Measurements from ENCODE around the gene SUSD2.

Gene SUSD2

DNA sequence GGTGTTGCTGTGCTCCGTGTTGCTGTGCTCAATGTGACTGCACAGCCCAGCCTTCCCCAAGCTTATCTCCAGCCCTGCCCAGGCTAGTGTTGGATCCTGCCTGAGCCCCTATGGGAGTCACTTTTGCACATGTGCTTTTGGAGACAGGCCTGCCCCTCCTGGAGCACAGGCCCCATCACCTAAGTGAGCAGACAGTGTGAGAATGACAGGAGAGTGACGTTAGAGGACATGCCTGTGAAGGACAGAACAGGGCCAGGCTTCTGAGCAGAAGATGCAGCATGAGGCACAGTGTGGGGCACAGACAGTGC is 36.6 kb upstream of the SUSD2 start:
- in situ Hi-C loops (cut with HindIII; ENCODE audit: low pct_unique_long_range_greater_than_20kb, low sequenced_read_pairs) = no loop called here
- no peak for TF ChIP-seq JUND (IDR thresholded peaks at IDR 0.05; ENCODE audit: low read depth)
- no peak for DNase-seq (ENCODE audit: low read depth in 1 of 2, low spot score in 1 of 2)

DNA sequence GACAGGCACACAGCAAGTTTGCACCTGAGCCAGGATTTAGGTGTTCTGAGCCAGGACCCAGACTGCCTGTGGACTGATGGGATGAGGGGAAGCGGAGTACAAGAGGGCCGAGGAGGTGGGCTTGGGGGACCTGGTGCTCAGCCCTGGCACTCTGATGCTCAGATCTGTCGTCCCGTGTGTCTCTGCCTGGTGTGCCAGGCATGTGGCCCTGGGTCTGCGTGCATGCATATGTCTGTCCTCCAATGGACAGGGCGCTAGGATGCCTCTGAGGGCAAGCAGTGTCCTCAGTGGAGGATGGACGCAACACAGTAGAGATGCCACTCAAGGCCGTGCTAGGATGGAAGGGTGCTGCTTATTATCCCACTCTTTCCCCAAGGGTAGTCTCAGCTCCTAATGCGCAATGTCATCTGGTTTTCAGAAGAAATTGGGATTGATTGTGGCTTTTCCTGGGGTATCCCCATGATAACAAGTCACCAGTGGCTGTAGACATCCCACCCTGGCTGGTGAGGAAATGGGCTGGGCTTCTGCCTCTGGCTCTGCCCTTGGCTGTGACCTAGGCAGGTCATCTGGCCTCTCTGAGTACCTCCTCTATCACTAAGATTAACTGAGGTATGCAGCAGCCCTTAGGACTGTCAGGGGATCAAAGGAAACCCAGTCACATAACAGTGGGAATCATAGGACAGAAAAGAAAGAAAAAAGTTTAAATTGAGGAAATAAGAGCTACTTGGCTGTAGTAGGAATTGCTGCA is 35.7 kb upstream of the SUSD2 start:
- DNase-seq (ENCODE audit: low read depth in 1 of 2, low spot score in 1 of 2) = no peak
- TF ChIP-seq JUND (IDR thresholded peaks at IDR 0.05; ENCODE audit: low read depth) = no peak
- in situ Hi-C loops (cut with HindIII; ENCODE audit: low pct_unique_long_range_greater_than_20kb, low sequenced_read_pairs) = no loop called here

DNA sequence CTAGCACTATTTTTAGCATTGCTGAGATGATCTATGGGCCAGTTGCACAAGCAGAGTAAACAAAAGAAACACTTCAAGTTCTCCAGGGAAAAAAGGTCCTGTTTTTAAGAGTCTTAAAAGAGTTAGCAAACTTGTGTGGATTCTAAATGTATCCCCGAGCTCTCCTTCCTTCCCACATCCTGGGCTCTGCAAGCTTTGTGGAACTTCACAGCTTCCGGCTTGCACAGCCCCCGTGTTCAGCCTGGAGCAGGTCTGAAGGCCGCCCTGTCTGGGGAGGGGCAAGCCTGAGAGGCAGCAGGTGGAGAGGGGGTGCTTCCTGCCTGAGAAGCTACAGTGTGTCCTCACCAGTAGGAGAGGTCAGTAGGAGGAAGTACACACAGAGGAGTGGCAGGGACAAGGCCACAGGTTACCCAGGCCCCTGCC is 35.1 kb upstream of the SUSD2 start:
- in situ Hi-C loops (cut with HindIII; ENCODE audit: low pct_unique_long_range_greater_than_20kb, low sequenced_read_pairs) = no loop called here
- TF ChIP-seq JUND (IDR thresholded peaks at IDR 0.05; ENCODE audit: low read depth) = no peak
- peak in 1 of 2 experiments; percentile 53 for DNase-seq (ENCODE audit: low read depth in 1 of 2, low spot score in 1 of 2)

DNA sequence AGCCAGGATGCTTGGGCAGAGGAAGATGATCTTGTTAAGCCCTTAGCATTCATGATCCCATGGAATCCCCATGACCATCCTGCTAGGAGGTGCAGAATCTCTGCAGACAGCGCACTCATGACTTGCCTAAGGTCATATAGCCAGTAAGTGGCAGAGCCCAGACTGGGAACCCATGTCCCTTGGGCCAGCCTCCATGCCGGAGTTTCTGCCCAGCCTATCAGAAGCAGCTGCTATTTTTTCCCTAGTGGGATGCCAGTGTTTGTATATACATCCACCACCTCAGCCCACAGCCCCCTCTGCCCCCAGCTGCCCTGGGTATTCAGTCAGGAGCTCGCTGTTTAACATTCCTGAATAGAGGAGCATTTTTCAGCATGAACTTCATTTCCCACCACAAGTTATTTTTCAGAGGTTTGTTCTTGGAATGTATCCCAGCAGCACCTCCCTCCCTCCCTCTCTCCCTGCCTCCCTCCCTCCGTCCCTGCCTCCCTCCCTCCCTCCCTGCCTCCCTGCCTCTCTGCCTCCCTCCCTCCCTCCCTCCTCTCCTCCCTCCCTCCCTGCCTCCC is 34.4 kb upstream of the SUSD2 start:
- DNase-seq (ENCODE audit: low read depth in 1 of 2, low spot score in 1 of 2) = peak in 1 of 2 experiments; percentile 13
- in situ Hi-C loops (cut with HindIII; ENCODE audit: low pct_unique_long_range_greater_than_20kb, low sequenced_read_pairs) = no loop called here
- TF ChIP-seq JUND (IDR thresholded peaks at IDR 0.05; ENCODE audit: low read depth) = no peak

DNA sequence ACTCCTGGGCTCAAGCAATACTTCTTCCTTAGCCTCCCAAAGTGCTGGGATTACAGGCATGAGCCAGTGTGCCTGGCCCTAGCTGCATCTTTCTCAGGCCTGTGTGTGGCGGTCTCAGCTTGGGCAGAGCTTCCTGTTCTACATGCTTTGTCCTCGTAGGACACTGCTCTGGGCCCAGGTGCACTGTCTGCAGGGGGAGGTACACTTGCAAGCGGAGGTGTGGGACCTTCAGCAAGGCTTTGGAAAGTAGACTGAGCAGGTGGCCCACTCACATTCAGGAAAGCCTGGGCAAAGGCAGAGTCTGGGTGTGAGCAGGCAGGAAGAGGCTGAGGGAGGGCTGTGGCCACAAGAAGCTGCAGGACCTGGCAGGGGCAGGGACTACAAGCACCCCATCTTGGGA is 33.6 kb upstream of the SUSD2 start:
- DNase-seq (ENCODE audit: low read depth in 1 of 2, low spot score in 1 of 2) = no peak
- in situ Hi-C loops (cut with HindIII; ENCODE audit: low pct_unique_long_range_greater_than_20kb, low sequenced_read_pairs) = no loop called here
- no peak for TF ChIP-seq JUND (IDR thresholded peaks at IDR 0.05; ENCODE audit: low read depth)

DNA sequence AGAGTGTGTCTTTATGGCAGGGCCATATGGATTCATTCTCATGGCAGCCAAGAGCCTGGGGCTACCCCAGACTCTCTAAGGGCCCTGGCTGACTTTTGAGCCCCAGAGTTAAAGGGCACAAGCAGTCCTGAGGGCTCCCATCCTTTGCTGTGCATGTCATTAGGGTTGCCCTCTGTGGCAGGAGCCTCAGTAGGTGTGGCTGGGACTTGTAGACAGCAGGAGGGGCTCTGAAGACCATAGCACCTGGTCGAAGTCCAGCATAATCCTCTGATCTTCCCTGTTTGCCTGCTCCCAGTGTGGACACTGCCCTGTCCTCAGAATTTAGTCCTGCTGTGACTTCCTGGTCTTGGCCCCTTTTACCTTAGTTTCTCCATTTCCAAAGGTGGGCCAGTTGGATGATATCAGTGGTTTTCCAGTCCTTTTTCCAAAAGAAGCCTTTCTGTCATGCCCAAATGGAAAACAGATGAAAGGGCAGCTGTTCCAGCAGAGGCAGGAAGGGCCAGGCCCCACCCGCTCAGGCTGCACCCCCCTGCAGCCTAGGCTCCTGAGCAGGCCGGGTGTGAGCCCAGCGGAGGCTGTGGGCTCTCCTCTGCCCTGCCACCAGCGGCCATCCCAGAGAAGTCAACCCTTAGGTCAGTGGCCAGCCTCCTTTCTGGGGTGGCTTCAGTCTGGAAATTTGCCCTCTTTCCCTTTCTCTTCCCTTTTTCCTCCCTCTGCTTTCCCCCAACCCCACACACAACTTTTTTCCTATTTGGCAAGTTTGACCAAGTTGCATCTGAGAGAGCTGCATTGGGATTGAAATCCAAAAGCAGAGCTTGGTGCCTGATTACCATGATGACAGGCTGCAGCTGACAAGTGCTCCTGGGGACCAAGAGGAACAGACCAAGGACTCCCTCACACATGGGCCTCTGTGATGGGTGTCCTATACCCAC is 32.8 kb upstream of the SUSD2 start:
- in situ Hi-C loops (cut with HindIII; ENCODE audit: low pct_unique_long_range_greater_than_20kb, low sequenced_read_pairs) = no loop called here
- TF ChIP-seq JUND (IDR thresholded peaks at IDR 0.05; ENCODE audit: low read depth) = no peak
- no peak for DNase-seq (ENCODE audit: low read depth in 1 of 2, low spot score in 1 of 2)

DNA sequence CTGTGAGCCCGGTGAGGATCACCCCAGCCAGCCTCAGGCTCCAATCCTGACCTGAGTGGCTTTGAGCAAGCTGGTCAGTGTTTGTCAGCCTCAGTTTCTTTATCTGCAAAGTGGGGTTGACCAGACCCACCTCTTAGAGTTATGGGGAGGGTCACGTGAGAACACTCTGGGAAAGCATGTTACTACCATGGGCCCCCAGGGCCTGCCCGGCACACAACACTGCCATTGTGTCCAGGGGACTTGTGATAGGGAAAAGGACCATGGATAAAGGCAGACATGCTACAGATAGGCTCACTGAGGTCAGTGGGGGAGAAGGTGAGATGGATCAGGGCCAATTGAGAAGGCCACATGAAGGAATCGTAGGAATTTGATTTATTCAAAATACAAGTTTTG is 32.1 kb upstream of the SUSD2 start:
- DNase-seq (ENCODE audit: low read depth in 1 of 2, low spot score in 1 of 2) = no peak
- in situ Hi-C loops (cut with HindIII; ENCODE audit: low pct_unique_long_range_greater_than_20kb, low sequenced_read_pairs) = no loop called here
- TF ChIP-seq JUND (IDR thresholded peaks at IDR 0.05; ENCODE audit: low read depth) = no peak

DNA sequence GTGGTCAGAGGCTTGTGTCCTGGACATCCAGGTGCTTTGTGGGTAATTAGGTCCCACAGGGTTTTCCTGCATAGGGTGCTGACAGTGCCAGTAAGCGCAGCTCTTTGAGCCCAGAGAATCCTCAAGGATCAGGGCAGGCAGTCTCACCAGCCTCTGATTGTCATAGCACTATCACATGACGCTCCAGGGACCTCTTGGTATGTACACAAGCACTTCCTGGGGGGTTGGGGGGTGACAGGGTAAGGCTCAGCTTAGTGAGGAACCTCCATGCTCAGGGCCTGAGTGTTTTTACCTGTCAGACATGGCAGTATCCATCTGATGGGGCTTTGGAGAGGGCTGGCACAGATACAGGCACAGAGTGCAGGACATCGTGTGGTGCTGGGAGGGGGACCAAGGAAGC is 27.9 kb upstream of the SUSD2 start:
- no peak for DNase-seq (ENCODE audit: low read depth in 1 of 2, low spot score in 1 of 2)
- in situ Hi-C loops (cut with HindIII; ENCODE audit: low pct_unique_long_range_greater_than_20kb, low sequenced_read_pairs) = no loop called here

DNA sequence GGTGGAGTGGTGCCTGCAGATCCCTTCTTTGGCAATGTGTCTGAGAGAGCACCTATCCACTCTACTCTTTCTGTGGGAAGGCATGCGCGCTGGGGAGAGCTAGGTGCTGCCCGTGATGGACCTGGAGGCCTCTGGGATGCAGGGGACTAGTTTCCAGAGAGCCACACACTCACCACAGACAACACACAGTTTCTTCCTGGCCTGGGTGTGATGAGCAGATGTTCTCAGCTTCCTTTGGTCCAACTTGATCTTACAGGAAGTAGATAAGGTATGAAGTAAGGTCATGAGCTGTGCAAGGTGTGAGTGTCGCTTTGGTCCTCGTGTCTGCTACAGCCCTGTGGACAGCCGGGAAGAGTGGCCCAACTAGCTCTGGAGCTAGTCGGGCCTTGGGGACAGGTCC is 27.3 kb upstream of the SUSD2 start:
- DNase-seq (ENCODE audit: low read depth in 1 of 2, low spot score in 1 of 2) = no peak
- in situ Hi-C loops (cut with HindIII; ENCODE audit: low pct_unique_long_range_greater_than_20kb, low sequenced_read_pairs) = no loop called here
- TF ChIP-seq JUND (IDR thresholded peaks at IDR 0.05; ENCODE audit: low read depth) = no peak

More for the DNA sequence above, 27.9 kb upstream of the SUSD2 start:
- no peak for TF ChIP-seq JUND (IDR thresholded peaks at IDR 0.05; ENCODE audit: low read depth)

DNA sequence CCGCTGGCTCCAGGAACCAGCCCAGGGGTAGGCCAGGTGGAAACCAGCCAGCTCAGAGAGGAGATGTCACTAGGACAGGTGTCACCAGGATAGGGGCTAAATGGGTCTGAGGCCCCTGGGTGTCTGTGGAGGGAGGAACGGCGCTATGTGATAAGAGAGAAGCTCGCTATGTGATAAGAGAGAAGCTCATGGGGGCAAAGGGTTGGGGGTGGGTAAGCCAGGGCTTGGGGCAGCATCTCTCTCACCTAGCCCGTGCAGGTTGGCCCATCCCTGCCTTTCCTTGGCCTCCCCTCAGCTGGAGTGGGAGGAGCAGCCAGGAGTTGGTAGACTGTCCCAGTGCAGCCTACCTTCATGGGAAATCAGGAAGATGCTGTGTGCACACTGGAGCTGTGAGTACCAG is 26.5 kb upstream of the SUSD2 start:
- no peak for TF ChIP-seq JUND (IDR thresholded peaks at IDR 0.05; ENCODE audit: low read depth)
- no peak for DNase-seq (ENCODE audit: low read depth in 1 of 2, low spot score in 1 of 2)

DNA sequence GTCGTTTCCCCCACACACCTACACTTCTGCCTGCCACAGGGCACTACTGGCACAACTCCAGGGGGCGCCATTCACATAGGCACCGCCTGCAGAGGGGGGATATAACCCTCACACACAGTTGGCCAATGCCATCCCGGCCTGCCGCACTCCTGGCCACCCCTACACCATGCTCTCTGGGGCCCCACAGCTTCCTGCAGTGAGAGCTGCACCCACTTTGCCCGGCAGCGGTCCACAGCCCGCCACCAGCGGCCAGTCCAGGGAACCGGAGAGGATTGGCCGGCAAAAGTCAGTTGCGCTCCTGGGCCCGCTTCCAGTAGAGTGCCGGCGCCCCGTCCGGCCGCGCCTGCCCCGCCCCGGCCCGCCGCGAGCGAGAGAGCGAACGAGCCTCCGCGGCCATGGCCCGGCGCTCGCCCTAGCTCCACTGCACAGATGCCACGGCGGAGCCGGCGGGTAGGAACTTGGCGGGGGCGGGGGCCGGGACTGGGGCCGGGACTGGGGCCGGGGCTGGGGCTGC is 25.6 kb upstream of the SUSD2 start:
- in situ Hi-C loops (cut with HindIII; ENCODE audit: low pct_unique_long_range_greater_than_20kb, low sequenced_read_pairs) = no loop called here
- TF ChIP-seq JUND (IDR thresholded peaks at IDR 0.05; ENCODE audit: low read depth) = no peak
- peak in 1 of 2 experiments; percentile 44 for DNase-seq (ENCODE audit: low read depth in 1 of 2, low spot score in 1 of 2)

More for the DNA sequence above, 26.5 kb upstream of the SUSD2 start:
- in situ Hi-C loops (cut with HindIII; ENCODE audit: low pct_unique_long_range_greater_than_20kb, low sequenced_read_pairs) = no loop called here

DNA sequence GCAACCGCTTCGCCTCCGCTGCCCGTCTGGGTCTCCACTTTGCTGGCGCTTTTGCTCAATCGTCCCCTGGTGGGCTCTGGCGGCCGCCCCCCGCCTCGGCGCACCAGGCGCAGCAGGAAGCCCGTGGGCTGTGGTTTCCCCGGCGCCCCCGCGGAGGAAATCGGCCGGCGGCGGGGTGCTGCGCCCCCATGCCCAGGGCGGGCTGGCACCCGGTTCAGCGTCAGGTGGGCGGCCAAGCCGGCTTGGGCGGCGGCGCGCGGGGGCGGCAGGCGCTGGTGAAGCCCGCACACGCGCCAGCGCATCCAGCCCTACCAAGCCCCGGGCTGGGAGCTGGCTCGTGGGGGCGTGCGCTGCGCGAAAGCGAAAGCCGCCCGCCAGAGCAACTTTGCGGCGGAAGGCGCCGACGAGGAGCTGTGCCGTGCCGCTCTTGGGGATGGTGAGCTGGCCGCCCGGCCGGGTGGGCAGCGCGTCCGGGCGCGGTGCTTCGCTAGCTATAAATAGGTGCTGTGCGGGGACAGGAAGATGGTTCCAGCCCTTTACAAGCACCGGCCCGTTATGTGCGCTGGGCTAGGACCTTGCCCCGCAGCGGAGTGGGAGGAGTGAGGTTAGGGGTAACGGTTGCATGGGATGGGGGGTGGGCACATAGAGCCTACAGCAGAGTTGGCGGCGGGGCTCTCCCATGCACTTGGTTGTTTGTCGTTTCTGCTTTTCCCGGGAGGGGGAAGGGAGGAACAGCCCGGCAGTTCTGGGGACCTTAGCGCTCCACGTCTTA is 25.0 kb upstream of the SUSD2 start:
- in situ Hi-C loops (cut with HindIII; ENCODE audit: low pct_unique_long_range_greater_than_20kb, low sequenced_read_pairs) = no loop called here
- no peak for TF ChIP-seq JUND (IDR thresholded peaks at IDR 0.05; ENCODE audit: low read depth)
- DNase-seq (ENCODE audit: low read depth in 1 of 2, low spot score in 1 of 2) = no peak
